Spleen (tissue), 7 donors: ENCODE results near the gene SPRR2D.

Source experiments
- CTCF ChIP-seq, 11 experiments: fragments of 200-600 bp in 7 of 11; fragments of 450-650 bp in 4 of 11; sonication (generic) in 4 of 11; IDR thresholded peaks in 8 of 11; conservative IDR thresholded peaks in 3 of 11; 1 replicate in 7 of 11; 2 replicates in 4 of 11; pipeline versions ENCODE4 v1.4.0 to v1.8.0; 2016 to 2021; ENCODE audit warnings: antibody characterized with exemption in 11 of 11, inconsistent platforms in 4 of 11, mild to moderate bottlenecking in 1 of 11
- POLR2A ChIP-seq, 3 donors: fragments of 450-650 bp; IDR thresholded peaks; one replicate each; pipeline ENCODE4 v1.5.1; 2017; ENCODE audit warnings: antibody characterized with exemption in 3 of 3, mild to moderate bottlenecking in 1 of 3
- POLR2AphosphoS5 ChIP-seq, 3 donors: sonication (generic); formaldehyde crosslinking; IDR thresholded peaks; one replicate each; pipeline ENCODE4 v1.5.1; 2017; ENCODE audit warnings: antibody characterized with exemption in 3 of 3
- donor health status: DM: no; HTN: no; CAD: no; lungs with moderate emphysema.
- donor health status: DM: no; HTN: no; CAD: no.
- donor health status: DM: no; HTN: no; CAD: no.

GRCh38 chr1:153070243-153070642, 29.3 kb upstream of the SPRR2D start:
- TF ChIP-seq CTCF (IDR thresholded peaks at IDR 0.05 in 8 of 11, conservative IDR thresholded peaks at IDR 0.05 in 3 of 11) = no peak
- TF ChIP-seq POLR2AphosphoS5 (IDR thresholded peaks at IDR 0.05) = no peak
- no peak for TF ChIP-seq POLR2A (IDR thresholded peaks at IDR 0.05)
